GM12892 (cell line): ENCODE data around the gene MYCBPAP.

Experiments used
- DNase-seq: peaks from one replicate; pipeline ENCODE4 v3.0.0; 2011; ENCODE audit not compliant: insufficient read length
- FAIRE-seq: peaks from 2 replicates; lab custom pipeline; 2011; peaks lifted over from hg19 to GRCh38; lab: Jason Lieb, UNC
- POLR2A ChIP-seq: IDR thresholded peaks from 2 replicates; pipeline ENCODE4 v1.6.1; 2011; ENCODE audit warnings: low read depth, low read length, control low read depth
- POLR2AphosphoS5 ChIP-seq: IDR thresholded peaks from 2 replicates; pipeline ENCODE4 v1.6.1; 2011; ENCODE audit warnings: low read depth, low read length, control low read depth
- TAF1 ChIP-seq: IDR thresholded peaks from 2 replicates; pipeline ENCODE4 v1.6.1; 2011; ENCODE audit warnings: low read depth, mild to moderate bottlenecking, control low read depth, low read length, borderline replicate concordance

MYCBPAP gene

DNA sequence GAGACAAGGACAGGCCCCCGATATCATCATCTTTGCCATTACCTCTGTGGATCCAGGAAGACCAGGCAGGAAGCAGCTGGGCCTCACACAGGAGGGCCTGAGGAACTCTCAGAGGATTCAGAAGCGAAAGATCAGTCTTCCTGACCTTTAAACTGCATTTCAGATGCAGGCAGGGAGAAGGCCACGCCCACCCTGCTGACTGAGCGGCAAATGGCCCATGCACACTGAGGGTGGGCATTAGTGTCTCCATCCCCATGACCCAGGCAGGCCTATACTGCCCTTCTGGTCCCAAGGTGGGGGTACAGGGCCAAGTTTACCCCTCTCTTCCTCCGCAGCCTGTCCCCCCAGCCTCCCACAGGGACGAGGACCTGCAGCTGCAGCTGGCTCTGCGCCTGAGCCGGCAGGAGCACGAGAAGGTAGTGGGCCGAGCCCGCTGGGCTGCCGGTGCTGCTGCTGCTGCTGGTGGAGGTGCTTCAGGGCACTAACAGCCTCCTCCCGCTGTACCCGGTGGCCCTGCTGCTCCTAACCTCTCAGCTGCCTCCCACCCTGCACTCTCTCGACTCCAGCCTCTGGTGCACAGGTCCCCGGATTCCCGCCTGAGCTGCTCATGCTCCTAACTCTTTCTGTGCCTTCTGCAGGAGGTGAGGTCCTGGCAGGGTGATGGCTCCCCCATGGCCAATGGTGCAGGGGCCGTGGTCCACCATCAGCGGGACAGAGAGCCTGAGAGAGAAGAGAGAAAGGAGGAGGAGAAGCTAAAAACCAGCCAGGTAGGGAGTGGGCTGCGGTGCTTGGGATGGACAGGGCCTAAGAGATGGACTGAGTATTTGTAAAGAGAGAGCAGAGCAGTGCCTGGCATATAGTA lies 30.5 kb downstream of the MYCBPAP start:
- no peak for FAIRE-seq

DNA sequence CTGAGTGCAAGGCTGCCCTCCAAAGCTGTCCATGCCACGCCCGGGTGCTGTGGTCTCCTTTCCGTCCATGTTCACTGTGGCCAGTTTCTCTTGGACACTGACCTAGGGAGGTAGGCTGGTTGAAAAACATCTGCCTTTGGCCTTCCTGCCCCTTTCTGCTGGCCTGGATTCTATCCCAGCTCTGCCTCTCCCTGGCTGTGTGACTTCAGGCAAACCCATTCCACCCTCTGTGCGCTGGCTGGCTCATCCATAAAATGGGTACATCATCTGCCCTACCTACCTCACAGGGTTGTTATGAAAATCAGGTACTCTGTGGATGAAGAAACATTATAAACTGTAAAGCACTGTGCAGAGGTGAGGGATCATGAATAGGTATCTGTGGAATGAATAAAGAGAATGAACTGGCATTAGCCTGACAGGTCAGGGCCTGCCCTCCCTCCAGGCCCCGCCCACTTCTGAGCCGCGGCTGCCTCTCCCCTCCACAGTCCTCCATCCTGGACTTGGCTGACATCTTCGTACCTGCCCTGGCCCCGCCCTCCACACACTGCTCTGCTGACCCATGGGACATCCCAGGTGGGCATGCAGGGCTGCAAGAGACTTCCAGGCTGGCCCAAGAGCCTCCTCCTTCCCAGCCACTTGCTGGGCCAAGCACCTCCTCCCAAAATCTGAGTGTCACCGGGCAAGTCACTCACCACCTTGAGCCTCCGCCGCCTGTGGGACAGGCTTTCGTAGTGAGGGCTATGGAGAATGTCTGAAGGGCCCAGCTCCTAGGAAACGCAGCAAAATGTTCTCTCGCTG lies 31.7 kb downstream of the MYCBPAP start:
- no peak for TF ChIP-seq TAF1
- TF ChIP-seq POLR2AphosphoS5: no peak
- TF ChIP-seq POLR2A: no peak
- no peak for DNase-seq
- FAIRE-seq: no peak

More for the DNA sequence above, 30.5 kb downstream of the MYCBPAP start:
- no peak for DNase-seq
- TF ChIP-seq POLR2A: no peak
- no peak for TF ChIP-seq TAF1
- no peak for TF ChIP-seq POLR2AphosphoS5

DNA sequence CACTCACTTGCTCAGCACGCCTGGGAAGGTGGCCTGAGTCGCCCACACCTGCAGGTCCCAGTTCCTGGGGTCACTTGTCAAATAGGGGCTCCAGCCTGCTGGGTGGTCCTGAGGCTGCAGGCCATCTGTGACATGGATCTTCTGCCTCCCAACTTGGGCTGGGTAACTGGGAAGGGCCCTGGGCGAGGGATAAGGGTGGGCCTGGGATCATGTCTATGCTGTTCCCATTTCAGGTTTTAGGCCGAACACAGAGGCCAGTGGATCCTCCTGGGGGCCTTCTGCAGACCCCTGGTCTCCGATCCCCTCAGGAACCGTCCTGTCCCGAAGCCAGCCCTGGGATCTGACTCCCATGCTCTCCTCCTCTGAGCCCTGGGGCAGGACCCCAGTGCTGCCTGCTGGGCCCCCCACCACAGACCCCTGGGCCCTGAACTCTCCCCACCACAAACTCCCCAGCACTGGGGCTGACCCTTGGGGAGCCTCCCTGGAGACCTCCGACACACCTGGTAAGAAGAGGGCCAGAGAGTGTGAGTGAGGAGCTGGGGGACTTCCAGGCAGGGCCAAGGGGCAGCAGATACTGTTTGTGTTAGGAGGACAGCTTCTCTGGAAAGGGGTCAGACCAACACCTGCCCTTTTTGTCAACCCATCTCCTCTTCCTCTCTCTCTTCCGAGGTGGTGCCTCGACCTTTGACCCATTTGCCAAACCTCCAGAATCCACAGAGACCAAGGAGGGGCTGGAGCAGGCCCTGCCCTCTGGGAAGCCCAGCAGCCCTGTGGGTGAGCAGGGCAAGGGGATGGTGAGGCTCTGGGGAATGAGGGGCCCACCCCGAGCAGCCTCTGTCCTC lies 32.5 kb downstream of the MYCBPAP start:
- FAIRE-seq: no peak

DNA sequence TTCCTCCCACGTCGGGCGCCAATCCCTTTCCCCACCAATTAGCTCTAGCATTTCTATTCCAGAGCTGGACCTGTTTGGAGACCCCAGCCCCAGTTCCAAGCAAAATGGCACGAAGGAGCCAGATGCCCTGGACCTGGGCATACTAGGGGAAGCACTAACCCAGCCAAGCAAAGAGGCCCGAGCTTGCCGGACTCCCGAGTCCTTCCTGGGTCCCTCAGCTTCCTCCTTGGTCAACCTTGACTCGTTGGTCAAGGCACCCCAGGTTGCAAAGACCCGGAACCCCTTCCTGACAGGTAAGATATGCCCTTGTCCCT lies 33.1 kb downstream of the MYCBPAP start:
- FAIRE-seq (no peak), DNase-seq (no peak)
- no peak for TF ChIP-seq POLR2A
- TF ChIP-seq TAF1: no peak
- TF ChIP-seq POLR2AphosphoS5: no peak

More for the DNA sequence above, 32.5 kb downstream of the MYCBPAP start:
- DNase-seq: no peak
- no peak for TF ChIP-seq TAF1

DNA sequence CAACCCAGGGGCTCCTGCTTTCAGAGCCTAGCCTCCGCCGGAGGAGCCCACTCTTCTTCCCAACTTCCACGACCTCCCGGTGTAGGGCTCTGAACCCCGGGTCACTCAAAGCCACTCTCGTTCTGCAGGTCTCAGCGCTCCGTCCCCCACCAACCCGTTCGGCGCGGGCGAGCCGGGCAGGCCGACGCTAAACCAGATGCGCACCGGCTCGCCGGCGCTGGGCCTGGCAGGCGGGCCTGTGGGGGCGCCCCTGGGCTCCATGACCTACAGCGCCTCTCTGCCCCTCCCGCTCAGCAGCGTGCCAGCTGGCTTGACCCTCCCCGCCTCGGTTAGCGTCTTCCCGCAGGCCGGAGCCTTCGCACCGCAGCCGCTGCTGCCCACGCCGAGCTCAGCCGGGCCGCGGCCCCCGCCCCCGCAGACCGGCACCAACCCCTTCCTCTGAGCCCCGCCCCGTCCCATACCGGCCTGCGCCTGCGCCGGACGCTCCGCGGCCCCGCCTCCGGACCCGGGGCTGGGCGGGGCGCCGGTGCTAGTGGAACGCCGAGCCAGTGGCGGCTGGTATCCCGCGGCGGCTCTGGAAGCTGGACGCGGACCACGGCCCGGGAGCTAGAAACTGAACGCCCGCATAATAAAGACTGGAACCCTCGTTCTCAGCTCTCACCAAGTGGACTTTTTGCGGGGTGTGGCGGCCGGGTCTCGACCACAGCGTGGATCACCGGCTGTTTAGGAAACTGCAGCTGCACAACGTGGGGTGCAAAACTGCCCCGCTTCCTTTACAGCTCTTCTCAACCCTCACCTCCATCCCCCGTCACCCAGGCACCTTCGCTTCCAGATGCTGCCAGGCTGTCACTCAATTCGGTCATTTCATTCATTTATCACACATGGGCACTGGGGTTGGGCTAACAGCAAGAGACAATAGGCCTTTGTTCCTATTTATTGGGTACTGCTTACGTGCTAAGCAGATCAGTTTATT lies 33.8 kb downstream of the MYCBPAP start:
- DNase-seq: peak; percentile 99
- TF ChIP-seq TAF1 (no peak), POLR2A (no peak), POLR2AphosphoS5 (no peak)
- FAIRE-seq: peak; percentile 97

DNA sequence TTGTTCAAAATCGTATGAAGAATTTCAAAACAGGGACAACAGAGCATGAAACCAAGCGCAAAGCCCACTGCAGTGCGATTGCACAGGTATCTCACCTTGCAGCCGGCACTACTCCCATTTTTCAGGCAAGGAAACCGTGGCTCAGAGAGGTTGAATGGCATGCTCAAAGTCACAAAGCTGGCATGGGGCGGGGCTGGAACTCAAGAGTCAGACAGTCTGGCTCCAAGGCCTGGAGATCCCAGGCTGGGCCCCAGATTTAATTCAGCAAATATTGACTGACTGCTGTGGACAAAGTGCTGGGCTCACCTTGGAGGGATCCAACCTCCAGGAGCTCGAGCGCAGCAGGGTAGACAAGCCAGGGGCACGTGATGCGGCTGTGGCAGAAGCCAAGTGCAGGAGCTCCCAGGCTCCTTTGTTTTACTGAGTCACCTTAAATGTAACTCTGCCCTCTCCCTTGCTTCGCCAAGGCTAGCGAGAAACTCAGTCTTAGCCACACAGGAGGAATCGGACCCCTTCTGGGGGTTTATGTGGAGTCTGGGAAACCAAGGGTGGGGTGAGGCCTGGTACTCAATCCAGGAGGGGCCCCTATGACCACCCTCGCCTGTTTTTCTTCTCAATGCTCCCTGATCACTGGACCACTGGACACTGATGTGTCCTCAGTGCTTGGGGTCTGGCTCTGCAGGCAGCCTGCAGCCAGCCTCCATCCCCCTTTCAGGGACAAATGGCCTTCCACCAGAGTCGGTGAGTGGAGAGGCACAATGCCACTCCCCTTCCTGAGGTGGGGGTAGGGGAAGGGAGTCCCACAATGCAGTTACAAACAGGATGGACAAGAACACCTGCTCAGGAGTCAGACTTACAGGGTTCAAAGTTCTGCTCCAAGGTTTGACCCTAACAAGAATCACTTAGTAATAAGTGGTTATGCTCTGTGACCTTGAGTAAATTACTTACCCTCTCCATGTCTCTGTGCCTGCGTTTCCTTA lies 34.8 kb downstream of the MYCBPAP start:
- TF ChIP-seq TAF1 (no peak), POLR2AphosphoS5 (no peak), POLR2A (no peak)
- FAIRE-seq (no peak), DNase-seq (no peak)

DNA sequence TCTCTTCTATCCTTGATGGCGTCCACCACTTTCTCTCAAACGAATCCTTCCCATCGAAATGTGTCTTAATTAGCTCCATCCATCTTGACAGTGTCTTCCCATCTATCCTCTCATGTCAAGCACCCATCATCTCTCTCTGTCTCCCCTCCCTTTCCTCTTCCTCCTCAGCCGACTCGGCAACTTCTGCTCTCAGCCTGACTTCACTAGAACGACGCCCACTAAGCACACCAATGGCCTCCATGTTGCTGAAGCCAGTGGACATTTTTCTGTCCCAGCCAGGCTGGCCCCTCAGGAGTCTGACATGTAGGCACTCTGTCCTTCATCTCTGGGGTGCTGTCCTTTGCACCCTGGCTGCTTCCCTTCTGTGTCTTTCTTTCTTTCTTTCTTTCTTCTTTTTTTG lies 36.3 kb downstream of the MYCBPAP start:
- no peak for FAIRE-seq
- no peak for TF ChIP-seq TAF1
- no peak for TF ChIP-seq POLR2A
- no peak for TF ChIP-seq POLR2AphosphoS5
- DNase-seq: no peak

DNA sequence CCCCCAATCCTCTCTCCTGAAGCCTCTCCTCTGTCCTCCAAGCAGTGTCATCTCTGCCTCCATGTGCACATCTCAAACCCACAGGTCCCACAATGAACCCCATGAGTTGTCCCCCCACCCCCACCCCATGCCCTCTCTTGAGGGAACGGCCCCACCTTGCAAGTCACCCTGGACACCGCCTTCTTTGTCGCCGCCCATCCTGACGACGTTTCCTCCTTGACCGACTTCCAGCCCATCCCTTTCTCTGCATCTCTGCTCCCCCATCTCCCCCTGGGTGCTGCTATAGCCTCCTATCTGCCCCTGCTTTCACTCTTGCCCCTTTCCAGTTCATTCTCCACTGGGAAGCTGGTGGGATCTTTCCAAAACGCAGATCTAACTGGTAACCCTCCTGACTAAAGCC lies 37.1 kb downstream of the MYCBPAP start:
- DNase-seq (no peak), FAIRE-seq (no peak)
- no peak for TF ChIP-seq TAF1
- TF ChIP-seq POLR2AphosphoS5: no peak
- TF ChIP-seq POLR2A: no peak

DNA sequence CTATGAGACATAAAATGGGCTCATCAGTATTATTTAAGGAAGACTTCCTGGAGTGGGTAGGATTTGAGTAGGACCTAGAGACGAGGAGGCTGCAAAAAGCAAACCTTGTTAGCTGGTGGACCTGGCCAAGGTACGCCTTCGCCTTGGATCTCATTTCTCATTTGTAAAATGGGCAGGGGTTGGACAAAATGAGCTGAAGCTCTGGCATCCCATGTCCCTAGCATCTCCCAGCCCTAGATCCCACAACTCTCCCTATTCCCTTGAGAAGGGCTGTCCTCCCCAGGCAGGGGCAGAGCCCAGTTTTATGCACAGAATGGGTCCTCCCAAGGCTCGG lies 38.4 kb downstream of the MYCBPAP start:
- no peak for TF ChIP-seq POLR2A
- TF ChIP-seq TAF1: no peak
- TF ChIP-seq POLR2AphosphoS5: no peak
- FAIRE-seq (no peak), DNase-seq (no peak)
